GM12878 (cell line): Measurements from ENCODE around the gene NUP210. TPM values are rescaled to one million over a fixed set of nuclear protein-coding genes. Genes with fewer than 3 reads are reported as not detected.

Source experiments
- ATAC-seq: fragments of 200-7000 bp; cut with Tn5 transposase; 3 replicates; pipeline ENCODE4 v1.9.1; 2020; ENCODE audit warnings: mild to moderate bottlenecking, moderate library complexity
- BruUV-seq: library from RNA; stranded (reverse); fragments of 400-500 nt; replicated peaks from 2 replicates; lab custom pipeline; 2021; lab: Mats Ljungman, UMichigan
- CTCF ChIA-PET: fragments of 300-600 bp; sonication (Branson Sonifier 250); formaldehyde crosslinking; extraction: SDS; loops from one replicate; lab custom pipeline; 2021; ENCODE audit warnings: inconsistent platforms; lab: Yijun Ruan, JAX
- POLR2A ChIA-PET: fragments of 350-600 bp; formaldehyde crosslinking; extraction: SDS; loops from one replicate; lab custom pipeline; 2021; ENCODE audit warnings: inconsistent platforms; lab: Charles Lee
- RAD21 ChIA-PET: fragments of 300-600 bp; sonication (Branson Sonifier 250); formaldehyde crosslinking; loops from one replicate; lab custom pipeline; 2023; ENCODE audit warnings: antibody characterized with exemption; ENCODE audit not compliant: unreplicated experiment; lab: Charles Lee
- SMC1A ChIA-PET: fragments of 300-600 bp; sonication (Branson Sonifier 250); formaldehyde crosslinking; loops from one replicate; lab custom pipeline; 2023; ENCODE audit not compliant: unreplicated experiment, uncharacterized antibody; lab: Charles Lee
- DNase-seq: peaks from one replicate; pipeline ENCODE4 v3.0.0-alpha.2; 2011; ENCODE audit warnings: low read depth, low spot score
- FAIRE-seq: peaks from 3 replicates; lab custom pipeline; 2011; peaks lifted over from hg19 to GRCh38; lab: Jason Lieb, UNC
- H2AFZ ChIP-seq: 2 replicates; pipeline ENCODE4 v1.6.0; 2011; ENCODE audit warnings: low read depth, low read length, control low read depth; ENCODE audit not compliant: control insufficient read depth
- H3K27ac ChIP-seq: 2 replicates; pipeline ENCODE4 v1.5.1; 2011; ENCODE audit warnings: control low read depth; ENCODE audit not compliant: control insufficient read depth, insufficient read depth
- H3K27me3 ChIP-seq, 2 experiments: replicated peaks in 1 of 2; 2 replicates each; pipeline versions ENCODE4 v1.6.0 to v1.6.1; 2011; ENCODE audit warnings: low read length in 1 of 2; ENCODE audit not compliant: control insufficient read depth in 2 of 2, insufficient read depth in 2 of 2
- H3K36me3 ChIP-seq, 2 experiments: 2 replicates each; pipeline ENCODE4 v1.5.1; 2011; ENCODE audit warnings: low read length in 1 of 2; ENCODE audit not compliant: control insufficient read depth in 2 of 2, insufficient read depth in 2 of 2
- H3K4me1 ChIP-seq: 2 replicates; pipeline ENCODE4 v1.6.1; 2011; ENCODE audit warnings: mild to moderate bottlenecking, low read length, moderate library complexity, mixed read lengths; ENCODE audit not compliant: control insufficient read depth, insufficient read depth
- H3K4me2 ChIP-seq: 2 replicates; pipeline ENCODE4 v1.6.0; 2011; ENCODE audit warnings: control low read depth; ENCODE audit not compliant: control insufficient read depth, insufficient read depth
- H3K4me3 ChIP-seq: fragments of 200-600 bp; sonication (generic); 2 replicates; pipeline ENCODE4 v1.5.1; 2016
- H3K79me2 ChIP-seq: 2 replicates; pipeline ENCODE4 v1.6.0; 2011; ENCODE audit warnings: low read length; ENCODE audit not compliant: control insufficient read depth, insufficient read depth
- H3K9ac ChIP-seq: 2 replicates; pipeline ENCODE4 v1.8.0; 2011; ENCODE audit warnings: low read length, control low read depth, mixed read lengths; ENCODE audit not compliant: control insufficient read depth, insufficient read depth
- H3K9me3 ChIP-seq: replicated peaks from 3 replicates; pipeline ENCODE4 v1.5.1; 2011; ENCODE audit warnings: mild to moderate bottlenecking, low read length; ENCODE audit not compliant: control insufficient read depth, insufficient read depth
- H4K20me1 ChIP-seq: 2 replicates; pipeline ENCODE4 v1.6.0; 2011; ENCODE audit not compliant: control insufficient read depth, insufficient read depth
- ASH2L ChIP-seq: fragments of 300-600, 200-600 bp; sonication (generic); IDR thresholded peaks from 2 replicates; pipeline ENCODE4 v1.6.1; 2017; ENCODE audit warnings: low read depth, mild to moderate bottlenecking, borderline replicate concordance
- CBFB ChIP-seq: IDR thresholded peaks from 2 replicates; pipeline ENCODE4 v1.6.1; 2016; ENCODE audit warnings: antibody characterized with exemption, low read depth
- CHD2 ChIP-seq: IDR thresholded peaks from 2 replicates; pipeline ENCODE4 v1.6.1; 2011; ENCODE audit warnings: low read depth, low read length, improper control_type of control experiment, borderline replicate concordance
- ELK1 ChIP-seq: IDR thresholded peaks from 2 replicates; pipeline ENCODE4 v1.6.1; 2012; ENCODE audit warnings: low read depth, low read length, improper control_type of control experiment
- ETV6 ChIP-seq, 2 experiments: fragments of 450-650 bp in 1 of 2; IDR thresholded peaks in 1 of 2; conservative IDR thresholded peaks in 1 of 2; 2 replicates each; pipeline ENCODE4 v1.6.1; 2014; ENCODE audit warnings: antibody characterized with exemption in 1 of 2, borderline replicate concordance in 1 of 2, low read depth in 1 of 2, mild to moderate bottlenecking in 1 of 2, moderate library complexity in 1 of 2
- FOXK2 ChIP-seq: fragments of 450-650 bp; IDR thresholded peaks from 2 replicates; pipeline ENCODE4 v1.6.1; 2017; ENCODE audit warnings: mild to moderate bottlenecking, moderate library complexity
- KAT2A ChIP-seq: conservative IDR thresholded peaks from 2 replicates; pipeline ENCODE4 v1.6.1; 2011; ENCODE audit warnings: low read depth, low read length; ENCODE audit not compliant: control insufficient read depth
- KLF5 ChIP-seq: fragments of 450-650 bp; IDR thresholded peaks from 2 replicates; pipeline ENCODE4 v1.6.1; 2014; ENCODE audit warnings: mild to moderate bottlenecking; ENCODE audit not compliant: partially characterized antibody
- NFIC ChIP-seq: IDR thresholded peaks from 2 replicates; pipeline ENCODE4 v1.6.1; 2012; ENCODE audit warnings: low read depth, mild to moderate bottlenecking, inconsistent platforms, low read length, moderate library complexity
- POLR2A ChIP-seq: IDR thresholded peaks from 2 replicates; pipeline ENCODE4 v1.6.1; 2011; ENCODE audit warnings: low read depth, mild to moderate bottlenecking, low read length
- ZNF274 ChIP-seq: IDR thresholded peaks from one replicate; pipeline ENCODE4 v1.8.0; 2011; ENCODE audit not compliant: insufficient read length, insufficient read depth
- WGBS: methylation state at CpG from one replicate; pipeline ENCODE4 v1.1.6; 2016; ENCODE audit warnings: low lambda C conversion rate; ENCODE audit not compliant: insufficient replicate concordance, insufficient coverage; ENCODE audit errors: missing lambda C conversion rate; 5-methylcytosine and 5-hydroxymethylcytosine counted together
- in situ Hi-C: fragments of 300-500 bp; cut with MboI; formaldehyde crosslinking; loops from 9 replicates; pipeline ENCODE4 v1.14.3; 2018; ENCODE audit warnings: mixed read lengths
- intact Hi-C: fragments of 100-400 bp; cut with micrococcal nuclease; formaldehyde crosslinking; loops from one replicate; pipeline ENCODE4 v1.14.2; 2022; ENCODE audit not compliant: unreplicated experiment
- polyA plus RNA-seq, 11 experiments: library from polyadenylated mRNA; depleted of rRNA in 4 of 11; unstranded in 6 of 11; stranded (reverse) in 5 of 11; fragments of >200 nt; fragmentation: Nextera tagmentation in 4 of 11; fragmentation: Illumina TruSeq in 1 of 11; extraction: Ambion mirVana in 4 of 11; extraction: Trizol in 1 of 11; gene quantifications; 1 replicate in 1 of 11; 2 replicates in 10 of 11; pipeline versions ENCODE4 v1.2.1 to v1.2.3, GENCODE V29; 2011 to 2016; ENCODE audit warnings: inconsistent platforms in 2 of 11, missing spikeins in 2 of 11, low read depth in 1 of 11
- total RNA-seq, 4 experiments: library from RNA; depleted of rRNA in 3 of 4; stranded (reverse); fragments of >200 nt in 3 of 4; fragmentation: Illumina TruSeq in 1 of 4; extraction: Trizol in 1 of 4; gene quantifications; 2 replicates each; pipeline versions ENCODE4 v1.2.1 to v1.2.3, GENCODE V29; 2013 to 2021

The NUP210 gene
- total and polyA plus RNA-seq, 10 of the 15 experiments (the other 5 are each of a cell fraction or from before 2014, with no cell fraction given): 2.9 to 150 (median 76.0) TPM

DNA sequence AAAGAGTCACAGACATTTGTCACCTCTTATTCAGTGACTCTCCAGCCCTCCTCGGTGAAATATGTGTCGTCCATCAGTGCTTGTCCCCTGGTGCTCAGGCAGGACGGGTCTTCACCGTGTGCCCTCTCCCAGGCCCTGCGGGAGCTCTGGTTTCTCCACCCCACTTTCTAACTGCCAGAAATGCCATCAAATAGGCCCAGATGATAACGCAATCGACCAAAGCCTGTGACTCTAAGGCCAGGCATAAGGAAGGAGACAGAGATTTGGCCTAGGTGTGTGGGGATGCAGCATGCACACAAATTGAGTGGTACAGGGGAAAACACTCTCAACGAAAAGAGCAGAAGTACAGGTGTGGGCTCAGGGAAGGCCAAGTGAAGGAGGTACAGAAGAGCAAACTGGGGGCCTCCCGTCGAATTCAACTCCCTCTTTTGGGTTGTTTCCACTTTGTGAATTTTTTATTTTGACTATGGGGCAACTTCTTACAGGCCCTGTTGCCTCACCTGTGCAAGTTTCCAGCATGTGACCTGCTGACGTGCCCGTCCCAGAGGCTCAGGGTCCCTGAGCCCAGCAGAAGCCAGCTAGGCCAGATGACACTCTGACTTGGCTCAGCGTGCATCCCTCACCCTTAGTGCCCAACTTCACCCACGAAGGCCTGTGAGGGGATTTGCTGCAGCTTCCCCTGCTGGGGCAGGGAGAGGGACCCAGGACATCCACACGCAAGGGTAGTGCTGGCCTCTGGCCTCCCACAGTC is 4.7 kb downstream of the NUP210 start:
- no peaks in the 10 kb centered on the region; a peak in 2 of 4 replicates for H3K36me3 ChIP-seq
- ChIA-PET POLR2A (interaction anchor here (1.2 to 2.4 kb wide), 3 partner anchors 11 to 82 kb away, joined by 3 to 12 read pairs (median 7); no protein-coding TSS in a partner anchor), CTCF (interaction anchor here (0.6 to 8.0 kb wide), 11 partner anchors 10 to 443 kb away, joined by 3 to 99 read pairs (median 4); no protein-coding TSS in a partner anchor), SMC1A (interaction anchor here (0.6 to 4.5 kb wide), 7 partner anchors 8 to 185 kb away, joined by 3 to 30 read pairs (median 9); no protein-coding TSS in a partner anchor), RAD21 (interaction anchor here (1.6 to 3.6 kb wide), 3 partner anchors 37 to 186 kb away, joined by 5 to 19 read pairs (median 7); no protein-coding TSS in a partner anchor)
- no peak for DNase-seq
- peak overlapping the region; percentile 80 for H3K4me3 ChIP-seq
- TF ChIP-seq POLR2A (peak; percentile 6; the same call in 1 of the 2 replicates), KAT2A (no peak)
- peak overlapping the region; percentile 85 for H3K4me2 ChIP-seq
- no TSS peak for BruUV-seq
- intact Hi-C loops (loop anchor here (10.0 kb wide), 1 partner anchor 1019 kb away; no protein-coding TSS in a partner anchor), in situ Hi-C loops (no loop called here)
- no peak for ATAC-seq
- H3K27ac ChIP-seq: peak overlapping the region; percentile 98
- peaks cover 13% of the 10 kb centered on the region; the same call in 1 of the 2 replicates for H4K20me1 ChIP-seq
- no peaks in the 10 kb centered on the region for H3K9me3 ChIP-seq
- peaks cover 46% of the 10 kb centered on the region for H3K4me1 ChIP-seq
- peak overlapping the region; percentile 66 for H3K9ac ChIP-seq
- 14% methylated on average over 15 of the region's 15 CpGs for WGBS
- no peak for FAIRE-seq
- H3K79me2 ChIP-seq: peaks cover 87% of the 10 kb centered on the region
- no peaks in the 10 kb centered on the region for H3K27me3 ChIP-seq
- H2AFZ ChIP-seq: no peak overlapping the region

DNA sequence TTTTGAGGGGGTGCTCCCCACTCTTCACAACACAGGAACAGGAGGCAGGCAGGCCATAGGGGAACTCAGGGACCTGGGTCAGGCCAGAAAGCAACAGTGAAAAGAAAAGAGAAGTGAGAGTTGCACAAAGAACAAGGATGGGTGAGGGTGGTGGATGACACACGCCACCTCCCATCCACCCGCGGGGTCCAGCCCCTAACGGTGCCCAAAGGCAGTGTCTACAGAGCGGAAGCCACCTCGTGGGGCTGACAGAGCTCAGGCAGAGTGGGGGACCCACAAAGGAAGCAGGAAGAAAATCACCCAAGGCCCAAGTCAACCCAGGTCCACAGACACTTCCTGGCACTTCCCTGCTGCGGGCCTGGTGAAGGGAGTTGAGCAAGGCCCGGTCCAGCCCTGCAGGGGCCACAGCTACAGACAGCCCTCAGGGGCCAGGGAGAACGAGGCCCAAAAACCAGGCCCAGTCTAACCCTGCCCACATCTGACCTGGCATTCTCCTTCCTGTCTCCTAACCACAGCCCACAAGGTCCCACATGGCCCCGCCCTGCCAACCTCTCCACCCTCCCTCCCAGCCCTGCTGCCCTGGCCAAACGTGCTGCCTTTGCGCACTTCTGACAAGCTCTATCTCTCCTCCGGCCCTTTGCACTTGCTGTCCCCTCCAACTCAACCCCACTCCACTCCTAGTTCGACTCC is 5.9 kb downstream of the NUP210 start:
- H3K9me3 ChIP-seq: no peaks in the 10 kb centered on the region; the same call in 1 of the 3 replicates
- H4K20me1 ChIP-seq: peaks cover 13% of the 10 kb centered on the region; the same call in 1 of the 2 replicates
- ChIA-PET POLR2A (interaction anchor here (0.6 to 2.3 kb wide), 3 partner anchors 8 to 392 kb away, joined by 4 to 12 read pairs (median 5); no protein-coding TSS in a partner anchor), RAD21 (interaction anchor here (0.6 to 3.6 kb wide), 6 partner anchors 8 to 185 kb away, joined by 3 to 19 read pairs (median 3); no protein-coding TSS in a partner anchor), CTCF (interaction anchor here (0.7 to 8.0 kb wide), 4 partner anchors 37 to 547 kb away, joined by 3 to 99 read pairs (median 3); no protein-coding TSS in a partner anchor), SMC1A (interaction anchor here (0.9 to 1.7 kb wide), 3 partner anchors 30 to 184 kb away, joined by 3 to 9 read pairs (median 4); no protein-coding TSS in a partner anchor)
- 2% methylated on average over 13 of the region's 14 CpGs for WGBS
- peaks cover 87% of the 10 kb centered on the region for H3K79me2 ChIP-seq
- H3K4me2 ChIP-seq: peak overlapping the region; percentile 85
- peak overlapping the region; percentile 61 for H3K9ac ChIP-seq
- H3K36me3 ChIP-seq: no peaks in the 10 kb centered on the region; a peak in 4 of 4 replicates
- H3K27ac ChIP-seq: peak overlapping the region; percentile 98
- intact Hi-C loops (loop anchor here (1.0 to 10.0 kb wide), 2 partner anchors 401 to 1021 kb away; no protein-coding TSS in a partner anchor), in situ Hi-C loops (no loop called here)
- BruUV-seq: no TSS peak
- H3K4me1 ChIP-seq: peaks cover 46% of the 10 kb centered on the region
- no peaks in the 10 kb centered on the region for H3K27me3 ChIP-seq
- H3K4me3 ChIP-seq: peak overlapping the region; percentile 80
- DNase-seq (peak; percentile 89), ATAC-seq (peak; percentile 89), FAIRE-seq (peak; percentile 68)
- peak overlapping the region; percentile 58 for H2AFZ ChIP-seq
- TF ChIP-seq NFIC (no peak; the same call in 1 of the 2 replicates), ZNF274 (no peak), CHD2 (peak; percentile 85), ETV6 (conservative IDR thresholded peaks at IDR 0.05 in 1 of 2, IDR thresholded peaks at IDR 0.05 in 1 of 2; ENCODE audit: borderline replicate concordance in 1 of 2, low read depth in 1 of 2) (peak in 1 of 2 experiments; percentile 19; a peak in 1 of 4 replicates), ASH2L (no peak), KLF5 (peak; percentile 47), FOXK2 (peak; percentile 36; the same call in 1 of the 2 replicates), ELK1 (peak; percentile 21; the same call in 1 of the 2 replicates), CBFB (peak; percentile 62; the same call in 1 of the 2 replicates)
